Gastroesophageal sphincter (tissue), 3 donors: ENCODE data around the gene ZCCHC14.

Experiments used
- CTCF ChIP-seq, 4 experiments: fragments of 200-600 bp in 2 of 4; fragments of 450-650 bp in 2 of 4; sonication (generic) in 1 of 4; IDR thresholded peaks; one replicate each; pipeline ENCODE4 v1.5.1; 2017 to 2019; ENCODE audit warnings: antibody characterized with exemption in 4 of 4, mild to moderate bottlenecking in 2 of 4, moderate library complexity in 2 of 4
- EP300 ChIP-seq: sonication (generic); formaldehyde crosslinking; IDR thresholded peaks from one replicate; pipeline ENCODE4 v1.6.1; 2017; ENCODE audit warnings: antibody characterized with exemption, mild to moderate bottlenecking
- POLR2A ChIP-seq, 2 donors: fragments of 450-650 bp; IDR thresholded peaks; one replicate each; pipeline ENCODE4 v1.6.1; 2017; ENCODE audit warnings: antibody characterized with exemption in 2 of 2, mild to moderate bottlenecking in 2 of 2, moderate library complexity in 1 of 2
- POLR2AphosphoS5 ChIP-seq: sonication (generic); formaldehyde crosslinking; IDR thresholded peaks from one replicate; pipeline ENCODE4 v1.6.1; 2017; ENCODE audit warnings: antibody characterized with exemption

- TF ChIP-seq CTCF (IDR thresholded peaks at IDR 0.05) = no peak
- no peak for TF ChIP-seq POLR2A (IDR thresholded peaks at IDR 0.05)
- TF ChIP-seq EP300 = no peak
- TF ChIP-seq POLR2AphosphoS5 = peak; percentile 80
These were observed 45.5 kb downstream of the ZCCHC14 start for GRCh38 chr16:87447323-87447722.
